HEK293 (cell line): ENCODE data around the gene SRMS.
A peak's percentile ranks its signal among the peaks of the same experiment; 100 is the strongest.

ENCODE experiments used
- BCL11A ChIP-seq: fragments of 450-650 bp; formaldehyde crosslinking; IDR thresholded peaks from 2 replicates; pipeline ENCODE4 v1.5.1; 2016; ENCODE audit warnings: low read depth, missing biosample characterization, missing genetic modification characterization
- HOXC10 ChIP-seq: sonication (generic); formaldehyde crosslinking; IDR thresholded peaks from 2 replicates; pipeline ENCODE4 v1.8.1; 2023; ENCODE audit warnings: mild to moderate bottlenecking, missing genetic modification reagents
- IKZF3 ChIP-seq: fragments of 450-650 bp; IDR thresholded peaks from 2 replicates; pipeline ENCODE4 v1.5.0; 2018; ENCODE audit warnings: missing biosample characterization, mild to moderate bottlenecking, missing genetic modification characterization, moderate library complexity
- KLF16 ChIP-seq: fragments of 450-650 bp; formaldehyde crosslinking; IDR thresholded peaks from 2 replicates; pipeline ENCODE4 v1.5.1; 2017; ENCODE audit warnings: missing biosample characterization, missing genetic modification characterization
- SCRT2 ChIP-seq: fragments of 450-650 bp; formaldehyde crosslinking; IDR thresholded peaks from 2 replicates; pipeline ENCODE4 v1.5.1; 2016; ENCODE audit warnings: missing biosample characterization, missing genetic modification characterization
- SP7 ChIP-seq: fragments of 450-650 bp; formaldehyde crosslinking; IDR thresholded peaks from 2 replicates; pipeline ENCODE4 v1.5.1; 2016; ENCODE audit warnings: missing biosample characterization, missing genetic modification characterization
- ZBTB20 ChIP-seq: fragments of 450-650 bp; formaldehyde crosslinking; IDR thresholded peaks from 2 replicates; pipeline ENCODE4 v1.5.1; 2016; ENCODE audit warnings: missing biosample characterization, missing genetic modification characterization
- ZBTB21 ChIP-seq: fragments of 450-650 bp; formaldehyde crosslinking; IDR thresholded peaks from 2 replicates; pipeline ENCODE4 v1.5.1; 2017; ENCODE audit warnings: missing biosample characterization, missing genetic modification characterization
- ZEB2 ChIP-seq: fragments of 450-650 bp; formaldehyde crosslinking; IDR thresholded peaks from 2 replicates; pipeline ENCODE4 v1.5.1; 2016; ENCODE audit warnings: missing biosample characterization, missing genetic modification characterization
- ZFP41 ChIP-seq: fragments of 450-650 bp; formaldehyde crosslinking; IDR thresholded peaks from 2 replicates; pipeline ENCODE4 v1.5.1; 2016; ENCODE audit warnings: missing biosample characterization, missing genetic modification characterization, borderline replicate concordance
- ZNF132 ChIP-seq: fragments of 450-650 bp; formaldehyde crosslinking; IDR thresholded peaks from 2 replicates; pipeline ENCODE4 v1.5.1; 2017; ENCODE audit warnings: missing biosample characterization, missing genetic modification characterization, borderline replicate concordance
- ZNF174 ChIP-seq: fragments of 450-650 bp; formaldehyde crosslinking; IDR thresholded peaks from 2 replicates; pipeline ENCODE4 v1.5.0; 2017; ENCODE audit warnings: missing biosample characterization, mild to moderate bottlenecking, missing genetic modification characterization
- ZNF184 ChIP-seq: fragments of 450-650 bp; IDR thresholded peaks from 2 replicates; pipeline ENCODE4 v1.5.1; 2018; ENCODE audit warnings: missing biosample characterization, mild to moderate bottlenecking, missing genetic modification characterization
- ZNF23 ChIP-seq: fragments of 450-650 bp; formaldehyde crosslinking; IDR thresholded peaks from 2 replicates; pipeline ENCODE4 v1.5.1; 2016; ENCODE audit warnings: missing biosample characterization, missing genetic modification characterization, borderline replicate concordance
- ZNF549 ChIP-seq: fragments of 450-650 bp; IDR thresholded peaks from 2 replicates; pipeline ENCODE4 v1.5.1; 2018; ENCODE audit warnings: missing biosample characterization, missing genetic modification characterization, mild to moderate bottlenecking, inconsistent platforms, moderate library complexity
- ZNF555 ChIP-seq: fragments of 450-650 bp; formaldehyde crosslinking; conservative IDR thresholded peaks from 2 replicates; pipeline ENCODE4 v1.5.1; 2017; ENCODE audit warnings: missing biosample characterization, mild to moderate bottlenecking, missing genetic modification characterization, inconsistent platforms
- ZNF558 ChIP-seq: fragments of 450-650 bp; formaldehyde crosslinking; IDR thresholded peaks from 2 replicates; pipeline ENCODE4 v1.5.1; 2016; ENCODE audit warnings: missing biosample characterization, missing genetic modification characterization
- ZNF561 ChIP-seq: fragments of 450-650 bp; IDR thresholded peaks from 2 replicates; pipeline ENCODE4 v1.5.1; 2018; ENCODE audit warnings: missing biosample characterization, missing genetic modification characterization, borderline replicate concordance
- ZNF600 ChIP-seq: fragments of 450-650 bp; formaldehyde crosslinking; IDR thresholded peaks from 2 replicates; pipeline ENCODE4 v1.5.1; 2016; ENCODE audit warnings: missing biosample characterization, missing genetic modification characterization
- ZNF664 ChIP-seq: fragments of 450-650 bp; formaldehyde crosslinking; IDR thresholded peaks from 2 replicates; pipeline ENCODE4 v1.5.1; 2016; ENCODE audit warnings: missing biosample characterization, missing genetic modification characterization
- ZNF776 ChIP-seq: fragments of 450-650 bp; formaldehyde crosslinking; IDR thresholded peaks from 2 replicates; pipeline ENCODE4 v1.5.0; 2017; ENCODE audit warnings: missing biosample characterization, missing genetic modification characterization, borderline replicate concordance
- ZNF792 ChIP-seq: fragments of 450-650 bp; formaldehyde crosslinking; IDR thresholded peaks from 2 replicates; pipeline ENCODE4 v1.5.1; 2016; ENCODE audit warnings: missing biosample characterization, missing genetic modification characterization
- ZNF837 ChIP-seq: fragments of 450-650 bp; formaldehyde crosslinking; IDR thresholded peaks from 2 replicates; pipeline ENCODE4 v1.5.1; 2016; ENCODE audit warnings: missing biosample characterization, missing genetic modification characterization
- TF ChIP-seq, protein P1 (sequence below): fragments of 450-650 bp; formaldehyde crosslinking; IDR thresholded peaks from 2 replicates; pipeline ENCODE4 v1.5.1; 2017; ENCODE audit warnings: missing biosample characterization, mild to moderate bottlenecking, missing genetic modification characterization, moderate library complexity
- TF ChIP-seq, protein P2 (sequence below): fragments of 450-650 bp; formaldehyde crosslinking; IDR thresholded peaks from 2 replicates; pipeline ENCODE4 v1.5.1; 2016; ENCODE audit warnings: missing biosample characterization, missing genetic modification characterization
- TF ChIP-seq, protein P3 (sequence below): fragments of 450-650 bp; formaldehyde crosslinking; IDR thresholded peaks from 2 replicates; pipeline ENCODE4 v1.5.1; 2017; ENCODE audit warnings: missing biosample characterization, missing genetic modification characterization
- TF ChIP-seq, protein P4 (sequence below): fragments of 450-650 bp; formaldehyde crosslinking; IDR thresholded peaks from 2 replicates; pipeline ENCODE4 v1.5.1; 2016; ENCODE audit warnings: missing biosample characterization, missing genetic modification characterization
- TF ChIP-seq, protein P5 (sequence below): fragments of 450-650 bp; formaldehyde crosslinking; IDR thresholded peaks from 2 replicates; pipeline ENCODE4 v1.5.1; 2016; ENCODE audit warnings: missing biosample characterization, missing genetic modification characterization
- TF ChIP-seq, protein P6 (sequence below): IDR thresholded peaks from 2 replicates; pipeline ENCODE4 v1.6.1; 2011; ENCODE audit warnings: mild to moderate bottlenecking, low read depth, low read length, borderline replicate concordance

Gene SRMS

DNA sequence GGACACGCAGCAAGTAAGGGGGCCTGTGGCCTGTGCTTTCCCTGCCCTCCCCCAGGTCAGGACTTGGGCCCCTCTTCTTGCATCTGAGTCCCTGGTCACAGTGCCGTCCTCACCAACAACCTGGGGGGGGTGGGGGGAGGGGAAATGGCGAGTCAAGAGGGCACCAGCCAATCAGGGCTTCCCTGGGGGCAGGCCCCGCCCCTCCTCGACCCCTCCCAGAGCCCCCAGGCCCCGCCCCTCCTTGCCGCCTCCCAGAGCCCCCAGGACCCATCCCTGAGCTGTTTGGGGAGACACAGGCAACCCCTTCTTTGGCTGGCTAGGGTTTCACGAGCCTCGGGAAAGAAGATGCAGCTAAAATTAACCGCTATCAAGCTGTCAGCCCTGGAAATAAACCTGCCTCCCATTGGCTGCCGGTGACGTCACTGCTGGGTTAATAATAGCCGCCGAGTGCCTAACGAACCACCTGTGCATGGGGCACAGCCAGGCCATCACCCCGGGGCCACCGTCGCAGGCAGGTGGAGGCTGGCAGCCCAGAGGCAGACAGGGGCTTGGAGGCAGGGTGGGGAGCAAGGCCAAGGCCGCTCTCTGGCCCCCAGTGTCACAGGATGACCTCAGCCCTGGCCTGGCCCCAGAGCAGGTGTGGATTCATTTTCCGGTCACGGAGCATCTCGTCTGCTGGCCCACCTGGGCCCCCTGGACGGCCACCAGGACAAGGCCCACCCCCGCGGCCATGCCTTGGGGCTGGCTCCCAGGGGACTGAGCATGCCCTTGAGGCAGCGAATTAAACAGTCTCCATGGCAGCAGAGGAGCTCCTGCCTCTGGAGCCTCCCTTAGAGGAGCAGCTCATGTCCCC is 45.5 kb downstream of the SRMS start (continued):
- TF ChIP-seq, protein P1, sequence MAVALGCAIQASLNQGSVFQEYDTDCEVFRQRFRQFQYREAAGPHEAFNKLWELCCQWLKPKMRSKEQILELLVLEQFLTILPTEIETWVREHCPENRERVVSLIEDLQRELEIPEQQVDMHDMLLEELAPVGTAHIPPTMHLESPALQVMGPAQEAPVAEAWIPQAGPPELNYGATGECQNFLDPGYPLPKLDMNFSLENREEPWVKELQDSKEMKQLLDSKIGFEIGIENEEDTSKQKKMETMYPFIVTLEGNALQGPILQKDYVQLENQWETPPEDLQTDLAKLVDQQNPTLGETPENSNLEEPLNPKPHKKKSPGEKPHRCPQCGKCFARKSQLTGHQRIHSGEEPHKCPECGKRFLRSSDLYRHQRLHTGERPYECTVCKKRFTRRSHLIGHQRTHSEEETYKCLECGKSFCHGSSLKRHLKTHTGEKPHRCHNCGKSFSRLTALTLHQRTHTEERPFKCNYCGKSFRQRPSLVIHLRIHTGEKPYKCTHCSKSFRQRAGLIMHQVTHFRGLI (tag by site-specific recombination): no peak
- no peak for TF ChIP-seq ZNF184 (tag by site-specific recombination)
- no peak for TF ChIP-seq ZFP41
- TF ChIP-seq ZNF555: no peak
- no peak for TF ChIP-seq ZNF561 (tag by site-specific recombination)
- no peak for TF ChIP-seq ZNF23
- TF ChIP-seq SP7 (tag by site-specific recombination): peak; percentile 55; the same call in 1 of the 2 replicates
- TF ChIP-seq SCRT2: peak; percentile 98
- TF ChIP-seq HOXC10 (CRISPR knock-in tag): no peak
- no peak for TF ChIP-seq ZBTB20 (tag by site-specific recombination)
- no peak for TF ChIP-seq IKZF3 (tag by site-specific recombination)
- TF ChIP-seq, protein P2, sequence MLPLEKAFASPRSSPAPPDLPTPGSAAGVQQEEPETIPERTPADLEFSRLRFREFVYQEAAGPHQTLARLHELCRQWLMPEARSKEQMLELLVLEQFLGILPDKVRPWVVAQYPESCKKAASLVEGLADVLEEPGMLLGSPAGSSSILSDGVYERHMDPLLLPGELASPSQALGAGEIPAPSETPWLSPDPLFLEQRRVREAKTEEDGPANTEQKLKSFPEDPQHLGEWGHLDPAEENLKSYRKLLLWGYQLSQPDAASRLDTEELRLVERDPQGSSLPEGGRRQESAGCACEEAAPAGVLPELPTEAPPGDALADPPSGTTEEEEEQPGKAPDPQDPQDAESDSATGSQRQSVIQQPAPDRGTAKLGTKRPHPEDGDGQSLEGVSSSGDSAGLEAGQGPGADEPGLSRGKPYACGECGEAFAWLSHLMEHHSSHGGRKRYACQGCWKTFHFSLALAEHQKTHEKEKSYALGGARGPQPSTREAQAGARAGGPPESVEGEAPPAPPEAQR (tag by site-specific recombination): no peak
- TF ChIP-seq ZNF549 (tag by site-specific recombination): no peak
- no peak for TF ChIP-seq ZNF776
- TF ChIP-seq ZNF558 (tag by site-specific recombination): no peak
- no peak for TF ChIP-seq ZNF837 (tag by site-specific recombination)
- TF ChIP-seq, protein P3, sequence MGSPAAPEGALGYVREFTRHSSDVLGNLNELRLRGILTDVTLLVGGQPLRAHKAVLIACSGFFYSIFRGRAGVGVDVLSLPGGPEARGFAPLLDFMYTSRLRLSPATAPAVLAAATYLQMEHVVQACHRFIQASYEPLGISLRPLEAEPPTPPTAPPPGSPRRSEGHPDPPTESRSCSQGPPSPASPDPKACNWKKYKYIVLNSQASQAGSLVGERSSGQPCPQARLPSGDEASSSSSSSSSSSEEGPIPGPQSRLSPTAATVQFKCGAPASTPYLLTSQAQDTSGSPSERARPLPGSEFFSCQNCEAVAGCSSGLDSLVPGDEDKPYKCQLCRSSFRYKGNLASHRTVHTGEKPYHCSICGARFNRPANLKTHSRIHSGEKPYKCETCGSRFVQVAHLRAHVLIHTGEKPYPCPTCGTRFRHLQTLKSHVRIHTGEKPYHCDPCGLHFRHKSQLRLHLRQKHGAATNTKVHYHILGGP (tag by site-specific recombination): no peak
- no peak for TF ChIP-seq ZNF600 (tag by site-specific recombination)
- no peak for TF ChIP-seq ZNF174 (tag by site-specific recombination)
- 0 out of 2 replicates have a peak, but pooled peaks have one; percentile 17 for TF ChIP-seq KLF16 (tag by site-specific recombination)
- TF ChIP-seq ZNF664 (tag by site-specific recombination): no peak
- no peak for TF ChIP-seq ZNF792 (tag by site-specific recombination)
- TF ChIP-seq, protein P4, sequence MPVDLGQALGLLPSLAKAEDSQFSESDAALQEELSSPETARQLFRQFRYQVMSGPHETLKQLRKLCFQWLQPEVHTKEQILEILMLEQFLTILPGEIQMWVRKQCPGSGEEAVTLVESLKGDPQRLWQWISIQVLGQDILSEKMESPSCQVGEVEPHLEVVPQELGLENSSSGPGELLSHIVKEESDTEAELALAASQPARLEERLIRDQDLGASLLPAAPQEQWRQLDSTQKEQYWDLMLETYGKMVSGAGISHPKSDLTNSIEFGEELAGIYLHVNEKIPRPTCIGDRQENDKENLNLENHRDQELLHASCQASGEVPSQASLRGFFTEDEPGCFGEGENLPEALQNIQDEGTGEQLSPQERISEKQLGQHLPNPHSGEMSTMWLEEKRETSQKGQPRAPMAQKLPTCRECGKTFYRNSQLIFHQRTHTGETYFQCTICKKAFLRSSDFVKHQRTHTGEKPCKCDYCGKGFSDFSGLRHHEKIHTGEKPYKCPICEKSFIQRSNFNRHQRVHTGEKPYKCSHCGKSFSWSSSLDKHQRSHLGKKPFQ (tag by site-specific recombination): no peak
- peak; percentile 68 for TF ChIP-seq ZEB2 (tag by site-specific recombination)
- TF ChIP-seq BCL11A (tag by site-specific recombination): peak; percentile 57
- TF ChIP-seq, protein P5, sequence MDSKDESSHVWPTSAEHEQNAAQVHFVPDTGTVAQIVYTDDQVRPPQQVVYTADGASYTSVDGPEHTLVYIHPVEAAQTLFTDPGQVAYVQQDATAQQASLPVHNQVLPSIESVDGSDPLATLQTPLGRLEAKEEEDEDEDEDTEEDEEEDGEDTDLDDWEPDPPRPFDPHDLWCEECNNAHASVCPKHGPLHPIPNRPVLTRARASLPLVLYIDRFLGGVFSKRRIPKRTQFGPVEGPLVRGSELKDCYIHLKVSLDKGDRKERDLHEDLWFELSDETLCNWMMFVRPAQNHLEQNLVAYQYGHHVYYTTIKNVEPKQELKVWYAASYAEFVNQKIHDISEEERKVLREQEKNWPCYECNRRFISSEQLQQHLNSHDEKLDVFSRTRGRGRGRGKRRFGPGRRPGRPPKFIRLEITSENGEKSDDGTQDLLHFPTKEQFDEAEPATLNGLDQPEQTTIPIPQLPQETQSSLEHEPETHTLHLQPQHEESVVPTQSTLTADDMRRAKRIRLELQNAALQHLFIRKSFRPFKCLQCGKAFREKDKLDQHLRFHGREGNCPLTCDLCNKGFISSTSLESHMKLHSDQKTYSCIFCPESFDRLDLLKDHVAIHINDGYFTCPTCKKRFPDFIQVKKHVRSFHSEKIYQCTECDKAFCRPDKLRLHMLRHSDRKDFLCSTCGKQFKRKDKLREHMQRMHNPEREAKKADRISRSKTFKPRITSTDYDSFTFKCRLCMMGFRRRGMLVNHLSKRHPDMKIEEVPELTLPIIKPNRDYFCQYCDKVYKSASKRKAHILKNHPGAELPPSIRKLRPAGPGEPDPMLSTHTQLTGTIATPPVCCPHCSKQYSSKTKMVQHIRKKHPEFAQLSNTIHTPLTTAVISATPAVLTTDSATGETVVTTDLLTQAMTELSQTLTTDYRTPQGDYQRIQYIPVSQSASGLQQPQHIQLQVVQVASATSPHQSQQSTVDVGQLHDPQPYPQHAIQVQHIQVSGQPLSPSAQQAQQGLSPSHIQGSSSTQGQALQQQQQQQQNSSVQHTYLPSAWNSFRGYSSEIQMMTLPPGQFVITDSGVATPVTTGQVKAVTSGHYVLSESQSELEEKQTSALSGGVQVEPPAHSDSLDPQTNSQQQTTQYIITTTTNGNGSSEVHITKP: peak; percentile 65
- no peak for TF ChIP-seq ZNF132 (tag by site-specific recombination)
- TF ChIP-seq, protein P6, sequence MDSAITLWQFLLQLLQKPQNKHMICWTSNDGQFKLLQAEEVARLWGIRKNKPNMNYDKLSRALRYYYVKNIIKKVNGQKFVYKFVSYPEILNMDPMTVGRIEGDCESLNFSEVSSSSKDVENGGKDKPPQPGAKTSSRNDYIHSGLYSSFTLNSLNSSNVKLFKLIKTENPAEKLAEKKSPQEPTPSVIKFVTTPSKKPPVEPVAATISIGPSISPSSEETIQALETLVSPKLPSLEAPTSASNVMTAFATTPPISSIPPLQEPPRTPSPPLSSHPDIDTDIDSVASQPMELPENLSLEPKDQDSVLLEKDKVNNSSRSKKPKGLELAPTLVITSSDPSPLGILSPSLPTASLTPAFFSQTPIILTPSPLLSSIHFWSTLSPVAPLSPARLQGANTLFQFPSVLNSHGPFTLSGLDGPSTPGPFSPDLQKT: no peak
- TF ChIP-seq ZBTB21 (tag by site-specific recombination): peak; percentile 75
